Large intestine (tissue), 3 donors: ENCODE data around the gene BAHCC1. TPM values are rescaled to one million over a fixed set of nuclear protein-coding genes. Genes with fewer than 3 reads are reported as not detected.
"Not testable (repeated sequence)": the region's sequence is repeated elsewhere in the genome, so short reads cannot be mapped to it uniquely, and the experiment has no call there.

ENCODE experiments used
- DNase-seq, 2 donors: peaks; one replicate each; pipeline versions ENCODE4 v3.0.0 to v3.0.0-alpha.2; 2013
- H3K27ac ChIP-seq: one replicate; pipeline ENCODE4 v1.5.1; 2013; ENCODE audit warnings: low read length
- H3K27me3 ChIP-seq: 2 replicates; pipeline ENCODE4 v1.6.1; 2013; ENCODE audit warnings: low read length; ENCODE audit not compliant: control insufficient read depth, insufficient read depth
- H3K36me3 ChIP-seq: 2 replicates; pipeline ENCODE4 v1.6.1; 2013; ENCODE audit warnings: low read length; ENCODE audit not compliant: control insufficient read depth, insufficient read depth
- H3K4me1 ChIP-seq: one replicate; pipeline ENCODE4 v1.6.1; 2013; ENCODE audit warnings: low read length; ENCODE audit not compliant: control insufficient read depth, insufficient read depth
- H3K4me3 ChIP-seq: one replicate; pipeline ENCODE4 v1.5.1; 2013; ENCODE audit warnings: low read length
- H3K9me3 ChIP-seq: one replicate; pipeline ENCODE4 v1.6.1; 2013; ENCODE audit warnings: mild to moderate bottlenecking, low read depth, low read length, moderate library complexity; ENCODE audit not compliant: control insufficient read depth
- WGBS: methylation state at CpG from one replicate; pipeline ENCODE4 v1.1.5; 2013; ENCODE audit warnings: low lambda C conversion rate; ENCODE audit not compliant: insufficient coverage; 5-methylcytosine and 5-hydroxymethylcytosine counted together
- polyA plus RNA-seq: library from polyadenylated mRNA; unstranded; fragments of 120-200 nt; gene quantifications from one replicate; pipeline ENCODE4 v1.2.1, GENCODE V29; 2013

Gene BAHCC1
- polyA plus RNA-seq, 1 donor, result 21.9 TPM

DNA sequence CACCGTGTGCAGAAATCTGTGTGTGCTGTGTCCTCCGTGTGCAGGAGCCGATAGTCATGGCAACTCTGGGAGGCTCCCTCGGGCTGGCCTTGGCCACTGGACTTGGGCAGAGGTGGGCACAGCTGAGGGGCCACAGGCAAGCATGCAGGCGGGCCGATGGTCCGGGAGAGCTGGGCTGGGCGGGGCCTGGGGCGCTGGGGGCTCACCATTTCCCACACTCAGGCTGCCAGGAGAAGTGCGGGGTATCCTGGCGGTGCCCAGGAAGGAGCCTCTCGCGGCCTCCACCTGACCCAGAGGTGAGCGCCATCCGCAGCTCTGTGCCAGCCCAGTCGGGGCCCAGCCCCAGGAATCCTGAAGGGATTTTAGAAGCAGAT lies 28.4 kb downstream of the BAHCC1 start:
- Histone ChIP-seq H3K27ac (no peak overlapping the region), H3K4me3 (no peak overlapping the region), H3K36me3 (peaks cover 3% of the 10 kb centered on the region), H3K9me3 (peaks cover 31% of the 10 kb centered on the region), H3K4me1 (peaks cover 43% of the 10 kb centered on the region), H3K27me3 (no peaks in the 10 kb centered on the region)
- no CpG with 5 or more reads among the region's 16 CpGs for WGBS
- no peak for DNase-seq

- Histone ChIP-seq H3K36me3 (peaks cover 3% of the 10 kb centered on the region), H3K4me3 (no peak overlapping the region), H3K27ac (no peak overlapping the region), H3K4me1 (peaks cover 39% of the 10 kb centered on the region), H3K9me3 (peaks cover 31% of the 10 kb centered on the region), H3K27me3 (no peaks in the 10 kb centered on the region)
- no peak for DNase-seq
- 83% methylated on average over 1 of the region's 5 CpGs for WGBS
Measured at GRCh38 chr17:81424151-81425017, 29.1 kb downstream of the BAHCC1 start.

GRCh38 chr17:81425041-81425440 lies 29.8 kb downstream of the BAHCC1 start:
- not testable (repeated sequence) for H3K36me3 ChIP-seq, DNase-seq, H3K27ac ChIP-seq, H3K4me3 ChIP-seq, H3K27me3 ChIP-seq
- Histone ChIP-seq H3K9me3 (peaks cover 31% of the 10 kb centered on the region), H3K4me1 (peaks cover 37% of the 10 kb centered on the region)

- not testable (repeated sequence) for H3K36me3 ChIP-seq, DNase-seq, H3K4me3 ChIP-seq, H3K27me3 ChIP-seq, H3K27ac ChIP-seq
- Histone ChIP-seq H3K4me1 (peaks cover 29% of the 10 kb centered on the region), H3K9me3 (peaks cover 31% of the 10 kb centered on the region)
- WGBS, result 80% methylated on average over 1 of the region's 4 CpGs
Measured at GRCh38 chr17:81425716-81426392, 30.6 kb downstream of the BAHCC1 start.

GRCh38 chr17:81426393-81427172 lies 31.3 kb downstream of the BAHCC1 start:
- peaks cover 3% of the 10 kb centered on the region for H3K36me3 ChIP-seq
- H3K4me1 ChIP-seq, result peaks cover 27% of the 10 kb centered on the region
- no peaks in the 10 kb centered on the region for H3K27me3 ChIP-seq
- H3K4me3 ChIP-seq, result no peak overlapping the region
- H3K27ac ChIP-seq, result no peak overlapping the region
- H3K9me3 ChIP-seq, result peaks cover 29% of the 10 kb centered on the region
- DNase-seq, result no peak
- WGBS, result no CpG with 5 or more reads among the region's 22 CpGs

DNA sequence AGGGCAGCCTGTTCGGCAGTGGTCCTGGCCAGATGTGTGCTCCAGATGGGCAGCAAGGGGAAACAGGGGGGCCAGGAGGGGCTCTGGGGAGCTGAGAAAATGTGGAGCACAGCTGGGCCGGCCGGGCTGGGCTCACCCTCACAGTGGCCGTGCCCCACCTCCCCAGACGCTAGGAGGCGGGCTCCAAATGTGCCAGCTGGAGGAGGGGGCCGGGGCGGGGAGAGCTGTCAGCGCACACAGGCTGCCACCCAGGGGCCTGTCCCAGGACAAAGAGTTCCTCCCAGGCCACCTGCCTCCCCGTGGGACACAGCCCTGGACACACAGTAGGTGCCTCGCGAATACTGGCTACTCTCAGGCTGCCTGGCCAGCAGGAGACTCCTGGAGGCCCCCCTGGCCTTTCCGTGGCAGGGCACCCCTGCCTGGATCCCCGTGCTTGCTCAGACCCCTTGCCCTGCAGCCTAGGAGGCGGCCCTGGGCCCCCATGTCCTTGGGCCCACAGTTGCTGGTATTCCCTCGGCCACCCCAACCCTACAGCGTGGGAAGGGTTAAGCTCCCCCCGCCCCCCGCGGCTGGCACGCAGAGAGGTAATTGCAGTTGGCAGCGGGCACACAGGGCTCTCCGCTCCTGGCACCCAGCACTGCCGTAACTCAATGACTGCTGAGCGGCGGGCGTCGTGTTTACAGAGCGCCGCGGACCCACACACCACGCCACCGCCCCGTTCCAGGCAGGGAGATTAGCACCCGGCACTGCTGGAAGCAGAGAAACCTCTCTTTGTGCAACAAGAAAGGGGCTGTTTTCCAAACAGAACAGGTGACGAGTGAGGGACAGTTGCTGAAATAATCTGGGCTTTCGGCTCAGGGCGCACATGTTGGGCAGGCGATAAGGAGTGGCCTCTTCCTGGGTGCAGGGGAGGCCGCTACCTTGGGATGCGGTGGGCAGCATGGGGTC lies 32.2 kb downstream of the BAHCC1 start:
- Histone ChIP-seq H3K9me3 (peaks cover 27% of the 10 kb centered on the region), H3K27me3 (no peaks in the 10 kb centered on the region), H3K27ac (no peak overlapping the region), H3K4me3 (no peak overlapping the region), H3K4me1 (peaks cover 25% of the 10 kb centered on the region), H3K36me3 (peaks cover 3% of the 10 kb centered on the region)
- WGBS, result 60% methylated on average over 1 of the region's 41 CpGs
- DNase-seq, result no peak

DNA sequence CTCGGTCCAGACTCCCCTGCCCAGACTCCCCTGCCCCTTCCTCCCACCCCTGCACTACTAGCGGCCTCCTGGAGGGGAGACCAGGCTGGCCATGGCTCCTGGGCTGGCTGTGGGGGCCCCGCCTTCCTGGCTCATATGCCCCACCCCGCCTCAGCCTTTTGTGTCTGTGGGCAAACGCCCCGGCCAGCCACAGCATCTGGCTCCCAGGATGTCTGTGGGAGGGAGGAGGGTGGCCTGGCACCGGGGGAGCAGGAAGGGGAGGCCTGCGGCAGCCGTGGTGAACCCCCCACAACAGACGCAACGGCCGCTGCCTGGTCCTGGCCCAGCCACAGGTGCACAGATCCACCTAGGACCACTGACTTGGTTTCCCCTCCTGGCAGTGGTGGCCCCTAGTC lies 32.9 kb downstream of the BAHCC1 start:
- WGBS, result no CpG with 5 or more reads among the region's 12 CpGs

GRCh38 chr17:81428516-81428915 lies 33.3 kb downstream of the BAHCC1 start:
- H3K27ac ChIP-seq, result no peak overlapping the region
- no peaks in the 10 kb centered on the region for H3K27me3 ChIP-seq
- peaks cover 3% of the 10 kb centered on the region for H3K36me3 ChIP-seq
- peaks cover 19% of the 10 kb centered on the region for H3K4me1 ChIP-seq
- H3K4me3 ChIP-seq, result no peak overlapping the region
- WGBS, result no CpG with 5 or more reads among the region's 11 CpGs
- peaks cover 23% of the 10 kb centered on the region for H3K9me3 ChIP-seq
- DNase-seq, result no peak

More for the DNA sequence above, 32.9 kb downstream of the BAHCC1 start:
- H3K9me3 ChIP-seq, result peaks cover 24% of the 10 kb centered on the region
- no peaks in the 10 kb centered on the region for H3K27me3 ChIP-seq
- H3K4me1 ChIP-seq, result peaks cover 19% of the 10 kb centered on the region
- no peak overlapping the region for H3K4me3 ChIP-seq
- H3K27ac ChIP-seq, result no peak overlapping the region
- peaks cover 3% of the 10 kb centered on the region for H3K36me3 ChIP-seq
- no peak for DNase-seq

- Histone ChIP-seq H3K4me1 (peaks cover 23% of the 10 kb centered on the region), H3K36me3 (peaks cover 3% of the 10 kb centered on the region), H3K27ac (peak overlapping the region; percentile 33), H3K9me3 (peaks cover 20% of the 10 kb centered on the region), H3K4me3 (no peak overlapping the region), H3K27me3 (no peaks in the 10 kb centered on the region)
- peak in 1 of 2 donors; percentile 47 for DNase-seq
- no CpG with 5 or more reads among the region's 41 CpGs for WGBS
Measured at GRCh38 chr17:81428948-81429774, 33.9 kb downstream of the BAHCC1 start.
